ENCODE data around the gene TMEM101.
"Not testable (repeated sequence)": the region's sequence is repeated elsewhere in the genome, so short reads cannot be mapped to it uniquely, and the experiment has no call there.

GRCh38 chr17:43971436-43971835, 43.3 kb downstream of the TMEM101 start:
- not testable (repeated sequence) for TF ChIP-seq CTCF (IDR thresholded peaks at IDR 0.05; ENCODE audit: extremely low read depth in 1 of 2, insufficient read depth in 1 of 2, low read depth in 1 of 2, low read length in 2 of 2); GATA2 (IDR thresholded peaks at IDR 0.05; ENCODE audit: insufficient read depth, insufficient read length, low read depth, low read length); POLR2AphosphoS5 (IDR thresholded peaks at IDR 0.05; ENCODE audit: insufficient read depth, low read depth, low read length); MYC (IDR thresholded peaks at IDR 0.05; ENCODE audit: low read depth, low read length); EZH2 (IDR thresholded peaks at IDR 0.05; ENCODE audit: borderline replicate concordance, low read depth, low read length, severe bottlenecking); POLR2A (IDR thresholded peaks at IDR 0.05; ENCODE audit: low read depth, low read length); MAX (IDR thresholded peaks at IDR 0.05; ENCODE audit: insufficient read depth, insufficient read length)

Measured in endothelial cell of umbilical vein (primary cell).